NT2/D1 (cell line): Measurements from ENCODE around the gene CAMTA1.
"Not testable (repeated sequence)": the region's sequence is repeated elsewhere in the genome, so short reads cannot be mapped to it uniquely, and the experiment has no call there.

ENCODE experiments used
- DNase-seq: peaks from one replicate; pipeline ENCODE4 v3.0.0-alpha.2; 2011; ENCODE audit warnings: low read depth, low spot score
- H3K27me3 ChIP-seq: 2 replicates; pipeline ENCODE4 v1.6.0; 2011; ENCODE audit warnings: mild to moderate bottlenecking; ENCODE audit not compliant: insufficient read length, insufficient read depth
- H3K36me3 ChIP-seq: 2 replicates; pipeline ENCODE4 v1.6.1; 2011; ENCODE audit warnings: mild to moderate bottlenecking, low read length, mixed read lengths; ENCODE audit not compliant: insufficient read depth, insufficient read length
- H3K4me1 ChIP-seq: 2 replicates; pipeline ENCODE4 v1.5.1; 2011; ENCODE audit not compliant: insufficient read depth, insufficient read length
- H3K4me3 ChIP-seq: 2 replicates; pipeline ENCODE4 v1.5.1; 2011; ENCODE audit warnings: low read depth; ENCODE audit not compliant: insufficient read length
- H3K9ac ChIP-seq: 2 replicates; pipeline ENCODE4 v1.6.0; 2011; ENCODE audit warnings: low read depth; ENCODE audit not compliant: insufficient read length
- H3K9me3 ChIP-seq: 2 replicates; pipeline ENCODE4 v1.5.1; 2011; ENCODE audit warnings: mild to moderate bottlenecking, low read length; ENCODE audit not compliant: insufficient read depth
- SUZ12 ChIP-seq: IDR thresholded peaks from 2 replicates; pipeline ENCODE4 v1.6.1; 2011; ENCODE audit not compliant: insufficient read length, insufficient read depth; ENCODE audit errors: extremely low read depth
- YY1 ChIP-seq: IDR thresholded peaks from 2 replicates; pipeline ENCODE4 v1.6.1; 2011; ENCODE audit not compliant: insufficient read length, insufficient read depth
- ZNF274 ChIP-seq: IDR thresholded peaks from 2 replicates; pipeline ENCODE4 v1.6.1; 2011; ENCODE audit warnings: mild to moderate bottlenecking, low read depth, low read length

Gene CAMTA1

GRCh38 chr1:7690496-7691182 lies 905.4 kb downstream of the CAMTA1 start:
- H3K27me3 ChIP-seq, result no peaks in the 10 kb centered on the region
- no peak for TF ChIP-seq ZNF274
- no peak for TF ChIP-seq YY1
- no peak for TF ChIP-seq SUZ12
- no peak overlapping the region for H3K4me3 ChIP-seq
- H3K4me1 ChIP-seq, result peaks cover 7% of the 10 kb centered on the region
- no peaks in the 10 kb centered on the region for H3K36me3 ChIP-seq
- H3K9me3 ChIP-seq, result peaks cover 22% of the 10 kb centered on the region; the same call in 1 of the 2 replicates
- no peak for DNase-seq
- no peak overlapping the region for H3K9ac ChIP-seq

GRCh38 chr1:7691576-7691975 lies 906.3 kb downstream of the CAMTA1 start:
- peaks cover 22% of the 10 kb centered on the region; the same call in 1 of the 2 replicates for H3K9me3 ChIP-seq

DNA sequence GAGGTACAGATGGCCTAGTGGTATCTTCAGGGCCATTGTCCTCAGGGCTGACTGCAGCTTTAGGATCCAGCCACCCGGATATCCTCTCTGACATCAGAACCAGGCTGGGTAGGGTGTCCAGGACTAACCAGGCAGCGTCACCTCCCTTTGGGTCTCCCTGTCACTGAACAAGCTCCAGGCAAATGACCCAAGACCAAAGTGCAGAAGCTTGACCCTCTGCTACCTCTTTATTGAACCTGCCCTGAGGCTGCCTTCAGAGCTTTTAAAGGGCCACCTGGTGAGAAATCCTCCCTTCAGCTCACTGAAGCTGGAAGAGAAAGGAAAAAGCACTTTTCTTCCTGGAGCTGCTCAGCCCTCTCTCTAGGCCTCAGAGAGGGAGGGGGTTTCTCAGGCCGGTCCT lies 906.8 kb downstream of the CAMTA1 start:
- TF ChIP-seq YY1, result no peak
- TF ChIP-seq ZNF274, result no peak
- Histone ChIP-seq H3K27me3 (no peaks in the 10 kb centered on the region), H3K36me3 (no peaks in the 10 kb centered on the region), H3K9me3 (peaks cover 22% of the 10 kb centered on the region; the same call in 1 of the 2 replicates), H3K9ac (no peak overlapping the region), H3K4me1 (peaks cover 7% of the 10 kb centered on the region), H3K4me3 (no peak overlapping the region)
- DNase-seq, result no peak

More at GRCh38 chr1:7691576-7691975, 906.3 kb downstream of the CAMTA1 start:
- no peaks in the 10 kb centered on the region for H3K27me3 ChIP-seq
- no peak for DNase-seq
- H3K9ac ChIP-seq, result no peak overlapping the region
- no peak for TF ChIP-seq SUZ12
- no peak for TF ChIP-seq YY1
- no peak for TF ChIP-seq ZNF274
- peaks cover 7% of the 10 kb centered on the region for H3K4me1 ChIP-seq
- H3K36me3 ChIP-seq, result no peaks in the 10 kb centered on the region
- no peak overlapping the region for H3K4me3 ChIP-seq

GRCh38 chr1:7693037-7693436 lies 907.8 kb downstream of the CAMTA1 start:
- H3K36me3 ChIP-seq, H3K4me1 ChIP-seq, DNase-seq, H3K9ac ChIP-seq, H3K4me3 ChIP-seq, H3K27me3 ChIP-seq: not testable (repeated sequence)
- H3K9me3 ChIP-seq, result peaks cover 22% of the 10 kb centered on the region; the same call in 1 of the 2 replicates

DNA sequence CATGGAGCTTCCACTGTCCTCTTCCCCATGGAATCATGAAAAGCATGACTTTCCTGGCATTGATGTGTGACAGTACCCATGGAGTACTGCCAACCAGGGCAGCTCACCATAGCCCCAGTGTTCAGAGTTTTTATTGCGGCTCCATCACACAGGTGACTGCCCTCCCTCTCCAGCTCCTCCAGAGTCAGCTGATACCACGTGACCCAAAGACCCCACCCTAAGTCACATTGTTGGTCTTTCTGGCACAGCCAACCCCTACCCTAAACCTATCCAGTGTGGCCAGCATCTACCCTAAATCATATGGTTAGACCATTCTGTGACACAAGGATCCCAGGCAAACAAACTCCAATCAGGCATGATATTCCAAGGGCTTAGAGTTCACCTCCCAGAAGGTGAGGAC lies 908.4 kb downstream of the CAMTA1 start:
- no peaks in the 10 kb centered on the region for H3K36me3 ChIP-seq
- H3K9me3 ChIP-seq, result peaks cover 22% of the 10 kb centered on the region; the same call in 1 of the 2 replicates
- H3K4me1 ChIP-seq, result peaks cover 7% of the 10 kb centered on the region
- no peak overlapping the region for H3K9ac ChIP-seq
- TF ChIP-seq ZNF274, result no peak
- no peak for TF ChIP-seq YY1
- TF ChIP-seq SUZ12, result no peak
- no peak for DNase-seq
- no peak overlapping the region for H3K4me3 ChIP-seq
- no peaks in the 10 kb centered on the region for H3K27me3 ChIP-seq

DNA sequence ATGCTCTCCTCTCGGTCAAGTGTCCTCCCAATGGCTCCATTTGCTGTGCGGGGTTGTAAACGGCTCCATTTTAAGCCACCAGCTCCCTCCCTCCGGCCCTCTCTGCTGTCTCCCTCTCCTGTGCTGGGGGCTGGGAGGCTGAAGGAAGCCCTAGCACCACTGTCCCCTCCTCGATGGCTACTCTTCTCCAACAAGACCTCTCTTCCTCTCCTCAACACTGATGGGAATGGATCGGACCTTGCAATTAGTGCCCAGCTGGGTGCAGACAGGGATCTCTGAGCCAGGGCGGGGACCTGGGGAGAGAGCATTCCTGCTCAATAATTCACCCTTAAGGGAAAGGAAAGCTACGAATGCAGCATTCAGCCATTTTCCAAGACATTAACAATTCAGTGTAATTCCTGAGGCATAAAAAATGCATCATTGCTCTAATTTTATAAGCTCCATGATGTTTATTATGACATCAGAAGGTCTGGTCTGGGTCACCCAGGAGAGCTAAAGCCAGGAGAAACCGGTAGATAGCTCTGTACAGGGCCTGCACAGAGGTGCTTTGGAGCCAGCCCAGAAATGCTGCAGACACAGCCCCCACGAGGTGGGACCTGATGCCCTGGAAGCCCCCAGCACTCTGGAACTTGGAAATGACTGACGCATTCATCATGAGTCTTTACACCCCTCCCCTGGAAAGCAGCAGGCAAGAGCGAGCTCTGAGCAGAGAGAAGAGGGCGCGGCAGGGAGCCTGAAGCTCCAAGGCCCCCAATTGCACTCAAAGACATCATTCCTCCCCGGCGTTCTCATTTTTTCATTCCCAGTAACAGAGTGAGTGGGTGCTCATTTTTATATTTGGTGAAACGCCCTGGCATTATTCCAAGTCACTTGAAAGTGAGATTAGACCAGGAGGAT lies 909.6 kb downstream of the CAMTA1 start:
- peaks cover 7% of the 10 kb centered on the region for H3K4me1 ChIP-seq
- H3K36me3 ChIP-seq, result no peaks in the 10 kb centered on the region
- no peak for DNase-seq
- no peaks in the 10 kb centered on the region for H3K27me3 ChIP-seq
- no peak for TF ChIP-seq YY1
- TF ChIP-seq ZNF274, result no peak
- TF ChIP-seq SUZ12, result no peak
- H3K9ac ChIP-seq, result no peak overlapping the region
- peaks cover 22% of the 10 kb centered on the region; the same call in 1 of the 2 replicates for H3K9me3 ChIP-seq
- no peak overlapping the region for H3K4me3 ChIP-seq

DNA sequence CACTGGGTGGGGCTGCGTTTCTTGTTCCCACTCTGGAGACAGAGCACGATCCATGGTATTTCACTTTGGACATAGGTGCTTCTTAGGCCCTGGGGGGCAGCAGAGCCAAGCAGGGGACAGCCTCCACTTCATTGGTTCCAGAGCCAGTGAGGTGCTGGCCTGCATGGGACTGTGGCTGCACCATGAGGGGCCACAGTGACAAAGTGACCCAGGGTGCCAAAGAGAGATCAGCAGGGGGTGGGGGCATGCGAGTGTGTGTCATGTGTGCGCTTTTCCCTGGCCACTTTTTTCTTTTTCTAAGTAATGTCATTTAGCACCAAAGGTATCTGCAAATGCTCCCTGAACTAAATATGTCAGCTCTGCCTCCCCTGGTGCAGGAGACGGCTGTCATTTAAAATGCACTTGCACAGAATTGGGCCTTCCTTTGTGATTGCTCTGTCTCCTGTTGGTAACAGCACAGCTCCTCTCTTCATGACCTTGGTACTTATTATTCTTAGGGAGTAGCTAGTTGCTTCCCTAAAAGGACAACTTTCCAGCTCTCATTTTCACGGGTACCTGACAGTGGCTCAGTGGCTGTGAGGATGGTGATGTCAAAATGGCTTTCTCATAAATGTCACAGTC lies 910.4 kb downstream of the CAMTA1 start:
- TF ChIP-seq SUZ12 (no peak), ZNF274 (no peak), YY1 (no peak)
- no peak for DNase-seq
- Histone ChIP-seq H3K36me3 (no peaks in the 10 kb centered on the region), H3K9ac (no peak overlapping the region), H3K27me3 (no peaks in the 10 kb centered on the region), H3K4me1 (peaks cover 7% of the 10 kb centered on the region), H3K4me3 (no peak overlapping the region), H3K9me3 (peaks cover 26% of the 10 kb centered on the region; the same call in 1 of the 2 replicates)
